IPS DF 4.7 (cell line): ENCODE measurements around the gene ANK3.

Source experiments
- DNase-seq: peaks from one replicate; pipeline ENCODE4 v3.0.0-alpha.2; 2013; ENCODE audit warnings: low spot score; ENCODE audit errors: extremely low read depth

The ANK3 gene

DNA sequence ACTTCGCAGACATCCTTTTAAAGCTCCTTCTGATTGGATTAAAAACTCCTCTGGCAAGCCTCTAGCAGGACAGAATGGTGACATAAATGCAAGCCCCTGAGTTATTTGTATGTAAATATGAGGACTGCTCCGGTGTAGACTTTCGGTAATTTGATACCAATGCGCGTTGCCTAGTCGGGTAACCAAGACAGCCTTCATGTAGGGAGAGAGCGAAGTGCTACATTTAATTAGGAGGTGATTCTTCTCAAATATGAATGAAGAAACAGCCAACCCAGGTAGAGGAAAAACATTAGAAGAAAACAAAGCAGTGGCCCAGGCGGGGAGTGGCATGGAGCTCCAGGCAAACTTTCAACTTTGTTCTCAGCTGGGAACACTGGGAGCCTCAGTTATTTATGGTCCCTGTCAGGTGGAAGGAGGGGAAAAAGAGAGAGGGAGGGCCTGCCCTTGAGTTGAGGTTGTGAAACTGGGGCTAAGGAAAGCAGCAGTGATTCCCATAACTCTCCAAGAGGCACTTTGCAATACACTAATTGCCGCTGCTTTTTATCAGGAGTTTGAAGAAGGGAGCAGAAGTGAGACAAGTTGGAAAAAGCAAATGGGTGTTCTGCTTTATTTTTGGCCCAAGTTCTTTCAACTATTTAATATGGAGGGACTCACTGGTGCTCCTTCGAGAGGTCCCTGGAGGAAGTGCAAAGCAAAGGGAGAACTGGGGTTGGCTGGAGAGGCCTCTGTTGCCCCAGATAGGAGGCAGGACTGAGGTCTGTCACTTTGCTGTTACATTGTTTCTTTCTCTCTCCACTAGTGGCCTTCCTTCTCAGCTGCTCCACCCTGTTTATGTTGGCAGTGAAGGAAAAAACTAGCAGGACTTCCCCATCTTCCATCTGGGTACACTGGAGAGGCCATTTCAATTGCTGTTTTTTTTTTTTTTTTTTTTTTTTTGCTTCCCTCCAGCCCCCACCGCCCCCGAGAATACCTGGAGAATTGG, 248.7 kb downstream of the ANK3 start:
- DNase-seq, result peak; percentile 78

DNA sequence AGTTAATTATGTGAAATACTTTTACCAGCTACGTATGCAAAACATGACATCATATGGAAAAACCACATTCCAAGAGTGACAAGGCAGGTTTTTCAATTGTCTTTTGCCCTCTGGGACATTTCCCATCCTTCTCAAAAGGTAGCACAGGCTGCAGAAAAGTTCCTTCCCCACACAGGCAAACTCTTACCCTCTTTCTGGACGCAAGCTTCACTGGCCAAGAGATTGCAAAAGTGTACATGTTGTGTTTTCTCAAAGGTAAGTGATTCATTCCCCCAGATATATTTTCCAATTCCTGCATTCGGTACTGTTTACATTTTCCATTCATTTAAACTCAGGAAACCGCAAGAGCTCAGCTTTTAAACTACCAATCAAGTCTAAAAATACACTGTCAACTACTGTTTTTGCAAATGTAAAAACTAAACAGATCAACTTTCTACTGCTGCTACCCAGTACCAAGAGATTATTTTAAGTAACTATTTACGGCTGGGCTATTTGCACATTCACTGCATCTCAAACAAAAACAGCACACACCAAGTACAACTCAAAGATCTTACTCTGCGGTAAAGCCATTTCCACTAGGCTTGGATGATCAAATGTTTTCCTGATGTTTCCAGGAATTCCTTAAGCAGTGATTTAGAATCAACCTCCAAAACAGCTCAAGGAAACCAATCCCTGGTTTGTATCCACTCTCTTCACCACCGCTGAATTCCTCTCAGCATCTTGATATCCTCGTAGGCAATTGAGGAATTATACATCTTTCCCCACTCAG, 249.7 kb downstream of the ANK3 start:
- no peak for DNase-seq

GRCh38 chr10:60139290-60139689, 250.4 kb downstream of the ANK3 start:
- DNase-seq, result no peak

GRCh38 chr10:60138842-60139241, 250.8 kb downstream of the ANK3 start:
- DNase-seq, result no peak

DNA sequence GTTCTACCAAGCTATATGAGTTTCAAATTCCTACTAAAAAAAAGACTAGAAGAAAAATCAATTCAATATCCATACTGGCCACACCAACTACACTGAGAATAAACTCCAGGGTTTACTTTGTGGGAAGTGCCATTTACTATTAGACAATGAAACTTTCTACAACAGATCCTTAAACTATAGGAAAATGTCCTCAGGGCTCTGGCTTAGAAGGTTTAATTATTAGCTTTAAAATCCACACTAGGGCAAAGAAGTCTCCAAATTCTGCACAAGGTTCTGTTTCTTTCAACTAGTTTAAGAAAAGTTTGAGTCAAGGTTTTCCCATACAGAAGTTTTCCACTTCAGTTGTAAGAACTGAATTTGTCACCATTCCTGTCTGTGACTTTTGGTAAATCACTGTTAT, 251.6 kb downstream of the ANK3 start:
- DNase-seq, result no peak

DNA sequence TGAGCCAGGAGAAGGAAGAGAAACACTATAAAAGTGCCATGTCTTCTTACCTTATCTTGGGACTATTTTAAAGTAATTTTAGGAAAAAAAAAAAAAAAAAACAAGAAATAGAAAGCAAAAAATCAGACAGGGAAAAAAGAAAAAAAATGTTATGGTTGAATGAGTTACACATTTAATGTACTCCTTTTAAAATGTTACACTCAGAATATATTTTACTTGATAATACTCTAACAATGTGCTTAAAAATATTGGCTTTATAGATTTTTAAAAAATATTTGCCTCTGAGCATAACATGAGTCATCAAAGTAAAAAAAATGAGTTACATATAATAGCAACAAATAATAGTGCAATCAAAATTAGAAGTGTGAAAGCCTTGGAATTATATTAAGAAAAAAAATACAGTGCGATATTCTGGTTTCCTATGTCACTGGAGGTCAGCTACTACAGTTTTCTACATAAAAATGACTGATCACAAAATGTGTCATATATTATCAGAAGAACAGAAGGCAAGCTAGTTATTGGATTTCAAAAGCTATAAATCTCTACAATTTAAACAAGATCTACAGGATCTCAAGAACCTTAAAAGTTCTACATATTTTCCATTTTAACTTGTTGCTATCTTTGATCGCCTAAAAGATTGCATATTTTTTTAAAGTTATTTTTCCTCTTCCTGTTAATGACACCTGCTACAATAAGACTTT, 252.2 kb downstream of the ANK3 start:
- DNase-seq, result no peak

GRCh38 chr10:60135020-60135419, 254.7 kb downstream of the ANK3 start:
- no peak for DNase-seq

GRCh38 chr10:60134548-60134947, 255.1 kb downstream of the ANK3 start:
- DNase-seq, result no peak

DNA sequence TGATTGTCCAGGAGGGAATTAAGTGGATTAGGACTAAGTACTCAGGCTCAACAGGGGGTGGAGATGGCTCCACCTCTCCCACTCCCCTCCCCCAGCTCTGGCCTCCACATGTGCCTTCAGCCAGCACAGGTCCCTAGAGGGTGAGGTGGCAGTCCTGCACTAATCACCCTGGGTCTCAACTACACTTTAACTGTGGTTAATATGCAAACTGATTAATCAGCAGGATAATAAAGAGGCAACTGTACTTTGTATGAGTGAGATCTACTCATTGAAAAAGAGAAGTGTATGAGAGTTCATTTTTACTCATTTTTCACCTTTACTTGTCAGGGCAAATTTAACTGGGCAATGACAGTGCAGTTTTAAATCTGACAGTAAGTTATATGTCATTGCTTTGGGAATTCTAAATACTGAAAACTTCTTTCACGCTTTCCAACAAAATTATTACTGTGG, 259.5 kb downstream of the ANK3 start:
- no peak for DNase-seq

DNA sequence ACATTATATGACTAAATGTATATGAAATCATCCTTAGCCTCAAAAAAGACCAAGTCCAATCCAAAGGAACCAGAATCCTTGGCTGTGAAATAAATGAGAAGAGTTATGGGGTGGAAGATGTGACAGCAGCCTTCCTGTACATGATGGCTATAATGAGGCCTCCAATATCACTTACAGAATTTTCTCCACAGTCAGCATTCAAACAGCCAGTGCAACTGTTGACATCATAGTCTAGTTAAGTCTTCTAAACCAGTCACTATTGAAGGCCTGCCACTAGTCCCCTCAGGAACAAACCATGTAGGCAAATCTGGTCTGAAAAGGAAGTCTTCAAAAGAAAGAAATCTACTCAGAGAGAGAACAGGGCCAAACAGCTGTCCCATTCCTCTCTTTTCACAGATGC, 263.8 kb downstream of the ANK3 start:
- DNase-seq, result no peak

DNA sequence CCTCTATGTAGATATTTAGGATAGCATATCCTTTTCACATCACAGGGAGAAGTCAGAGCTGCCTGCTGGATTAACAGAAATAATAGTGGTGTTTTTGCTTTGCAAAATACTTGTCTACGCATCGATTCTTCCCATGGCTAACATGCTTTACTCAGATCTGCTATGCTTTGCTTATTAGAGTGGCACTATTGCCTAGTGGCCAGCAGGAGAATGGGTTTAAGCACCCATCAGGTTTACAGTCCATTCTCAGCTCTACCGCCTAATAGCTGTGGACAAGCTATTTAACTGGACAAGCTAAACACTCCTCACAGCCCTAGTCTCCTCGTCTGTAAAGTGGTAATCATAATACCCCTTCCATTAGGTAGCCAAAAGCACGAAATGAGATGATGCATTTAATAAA, 265.1 kb downstream of the ANK3 start:
- DNase-seq, result no peak

DNA sequence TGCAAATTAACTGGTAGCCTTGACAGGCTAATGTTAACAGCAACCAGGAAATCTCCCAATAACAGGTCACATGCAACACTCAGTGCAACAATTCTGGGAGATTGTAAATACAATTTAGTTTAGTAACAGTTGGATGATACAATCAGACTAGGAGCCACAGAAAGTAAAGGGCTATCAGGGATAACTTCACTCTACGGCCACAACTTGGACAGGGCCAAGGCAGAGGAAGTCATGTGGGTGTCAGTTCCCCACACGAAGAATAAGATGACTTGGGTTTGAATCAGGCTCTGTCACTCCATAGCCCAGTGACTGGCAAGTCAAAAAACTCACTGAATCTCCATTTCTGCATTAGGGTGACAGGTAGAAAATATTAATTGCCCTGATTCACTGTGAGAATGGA, 266.0 kb downstream of the ANK3 start:
- no peak for DNase-seq

GRCh38 chr10:60123172-60123571, 266.5 kb downstream of the ANK3 start:
- DNase-seq, result no peak

DNA sequence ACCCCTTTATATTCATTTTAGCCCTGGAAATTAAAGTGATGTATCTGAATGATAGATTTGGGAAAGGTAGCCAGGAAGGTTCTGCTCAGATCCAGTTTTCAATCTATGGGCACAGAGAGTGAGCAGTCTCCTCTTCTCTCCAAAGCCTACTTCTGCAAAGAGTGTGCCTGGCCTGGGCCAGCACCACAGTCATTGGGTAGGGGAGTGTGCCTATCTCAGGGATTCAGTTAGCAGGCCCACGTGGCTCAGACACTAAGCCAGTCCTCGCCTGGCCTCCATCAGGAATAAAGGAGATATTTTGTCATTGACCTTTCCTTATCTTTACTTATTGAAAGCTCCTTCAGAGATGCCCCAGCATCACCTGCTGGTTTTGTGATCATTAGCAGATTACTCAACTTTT, 267.5 kb downstream of the ANK3 start:
- no peak for DNase-seq

- peak; percentile 62 for DNase-seq
Measured at GRCh38 chr10:60114765-60115586, 274.7 kb downstream of the ANK3 start.

DNA sequence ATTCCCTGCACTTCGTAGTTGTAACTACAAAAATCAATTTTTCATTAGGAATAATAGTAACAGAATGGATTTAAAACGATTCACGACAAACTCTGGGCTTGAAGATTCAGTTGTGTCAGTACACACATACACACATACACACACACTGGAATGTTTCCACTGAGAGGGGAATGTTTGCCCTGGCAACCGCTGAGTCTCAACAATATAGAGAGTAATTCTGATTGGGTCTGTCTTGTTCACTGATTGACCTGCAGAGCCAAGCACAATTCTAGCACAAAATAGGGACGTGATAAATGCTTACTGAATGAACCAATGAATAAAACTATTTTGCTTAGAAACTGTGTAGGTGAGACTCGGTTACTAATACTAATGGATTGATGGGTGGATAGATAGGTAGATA, 278.9 kb downstream of the ANK3 start:
- DNase-seq, result no peak

DNA sequence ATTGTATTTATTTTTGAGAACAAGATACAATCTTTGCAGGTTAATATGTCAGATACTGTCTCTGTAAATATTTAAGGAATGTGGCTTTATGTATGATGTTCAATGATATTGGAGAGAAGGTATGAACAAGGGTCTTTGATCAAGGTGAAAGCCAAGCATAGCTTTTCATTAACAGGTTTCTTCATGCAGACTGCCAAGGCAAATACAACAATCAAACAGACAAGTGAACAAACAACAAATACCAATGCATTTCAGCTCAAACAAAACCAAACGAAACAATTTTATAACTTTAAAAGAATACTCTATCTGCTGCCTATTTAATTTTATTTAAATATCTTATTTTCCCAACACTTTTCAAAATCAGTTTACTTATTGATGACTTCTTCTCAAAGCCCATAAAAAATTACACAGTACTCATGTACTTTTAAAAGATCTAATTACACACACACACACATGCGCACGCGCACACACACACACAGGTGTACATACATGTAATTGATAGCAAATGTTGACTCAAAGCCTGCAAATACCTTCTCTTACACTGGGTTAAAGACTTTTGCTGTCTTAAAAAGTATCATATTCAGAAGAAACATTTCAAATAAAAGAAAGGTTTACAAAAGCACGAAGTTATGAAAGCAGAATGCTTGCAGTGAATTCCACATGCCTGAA, 282.2 kb downstream of the ANK3 start:
- no peak for DNase-seq

GRCh38 chr10:60105295-60105695, 284.4 kb downstream of the ANK3 start:
- no peak for DNase-seq

- no peak for DNase-seq
Measured at GRCh38 chr10:60101821-60102220, 287.9 kb downstream of the ANK3 start.

DNA sequence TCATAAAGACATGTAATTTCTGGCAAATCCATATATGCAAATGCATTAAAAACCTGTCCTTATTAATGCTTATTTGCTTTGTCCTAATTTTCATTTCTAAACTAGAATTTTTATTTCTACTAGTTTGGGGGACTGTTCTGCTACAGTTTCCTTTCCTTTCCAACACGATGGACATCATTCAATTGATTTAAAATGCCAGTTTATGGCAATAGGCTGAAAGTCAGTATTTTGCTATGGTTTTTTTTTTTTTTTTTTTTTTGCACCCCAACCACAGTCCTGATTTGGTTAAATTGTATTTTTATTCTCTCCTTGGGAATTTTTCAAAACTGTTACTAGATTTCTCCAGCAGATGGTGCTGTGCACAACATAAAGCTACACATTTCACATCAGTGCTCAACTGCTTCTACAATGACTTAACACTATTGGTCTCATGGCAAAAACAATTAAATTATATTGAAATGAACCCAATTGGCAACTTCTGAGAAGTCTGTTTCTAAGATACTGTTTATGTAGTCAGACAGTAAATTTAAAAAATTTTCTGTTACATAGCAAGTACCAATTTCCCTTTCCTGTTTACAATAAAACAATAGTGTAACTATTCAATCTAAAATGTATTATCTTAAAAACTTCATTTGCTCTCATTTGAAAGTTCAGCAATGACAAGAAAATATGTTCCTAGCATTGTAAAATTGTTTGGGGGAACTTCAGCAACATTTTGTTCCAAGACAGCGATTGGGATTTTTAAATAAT, 289.5 kb downstream of the ANK3 start:
- DNase-seq, result peak; percentile 41
